ENCODE results near the gene SETD6.

Gene SETD6

DNA sequence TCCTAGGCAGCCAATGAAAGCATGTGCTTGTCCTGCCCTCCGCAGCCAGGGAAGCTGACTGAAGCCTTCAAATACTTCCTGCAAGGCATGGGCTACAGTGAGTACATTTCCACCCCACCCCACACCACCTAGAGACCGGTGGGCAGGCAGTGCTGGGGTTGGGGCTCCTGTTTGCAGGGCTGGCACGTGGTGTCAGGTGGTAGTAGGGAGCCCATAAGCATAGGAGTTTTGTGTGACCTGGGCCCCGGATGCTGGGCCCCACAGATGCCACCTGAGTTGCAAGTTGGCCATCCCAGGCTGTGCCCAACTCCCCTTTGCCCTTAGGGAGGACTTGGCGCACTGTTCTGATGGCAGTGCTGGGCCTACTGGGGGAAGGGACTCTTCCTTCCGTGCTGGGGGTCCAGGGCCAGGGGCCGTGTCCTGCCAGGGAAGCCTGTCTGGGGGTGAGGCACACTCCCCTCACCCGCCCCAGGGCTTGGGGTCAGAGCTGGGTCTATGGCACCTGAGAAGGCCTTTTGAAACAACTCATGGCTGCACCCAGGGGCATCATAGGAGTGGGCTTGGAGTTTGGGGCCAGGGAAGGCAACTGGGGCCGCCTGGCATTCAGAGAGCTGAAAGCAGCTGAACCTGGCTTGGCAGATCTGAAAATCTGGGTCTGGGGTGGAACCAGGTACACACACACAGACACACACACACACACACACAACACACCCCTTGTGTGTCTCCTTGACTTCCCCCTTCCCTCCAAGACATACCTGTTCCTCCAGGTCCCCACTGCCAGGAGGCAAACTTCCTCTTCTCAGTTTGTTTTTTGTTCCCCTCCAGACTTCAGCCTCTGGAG lies 5.8 kb upstream of the SETD6 start:
- DNase-seq, result no peak

DNA sequence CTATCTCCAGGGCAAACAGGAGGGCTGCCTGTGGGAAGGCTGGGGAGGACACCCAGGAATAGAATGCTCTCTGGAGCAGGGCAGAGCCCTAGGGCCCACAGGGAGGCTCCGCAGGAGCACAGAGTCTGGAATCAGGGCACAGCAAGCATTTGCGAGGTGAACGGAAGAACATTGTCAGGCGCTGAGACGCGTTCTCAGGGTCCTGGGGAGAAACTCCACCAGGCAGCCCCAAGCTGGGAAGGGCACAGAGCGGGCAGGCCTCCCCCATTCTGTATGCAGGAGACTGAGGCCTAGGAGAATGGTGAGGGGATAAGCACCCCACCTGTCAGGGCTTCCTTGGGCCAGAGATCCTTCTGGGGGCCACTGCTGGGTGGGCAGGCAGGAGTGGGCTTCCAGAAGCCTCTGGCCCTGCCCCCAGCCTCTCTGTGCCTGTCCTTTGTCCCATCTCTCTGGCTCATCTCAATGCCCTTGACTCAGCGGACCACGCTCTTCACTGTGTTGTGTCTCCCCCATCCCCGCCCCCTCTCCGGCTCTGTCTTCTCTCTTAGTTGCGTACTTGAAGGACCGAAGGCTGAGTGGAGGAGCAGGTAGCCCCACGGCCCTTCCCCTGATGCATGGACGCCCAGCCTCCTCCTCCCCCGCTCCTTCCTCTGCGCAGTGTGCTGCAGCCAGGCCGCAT lies 5.1 kb upstream of the SETD6 start:
- no peak for DNase-seq

DNA sequence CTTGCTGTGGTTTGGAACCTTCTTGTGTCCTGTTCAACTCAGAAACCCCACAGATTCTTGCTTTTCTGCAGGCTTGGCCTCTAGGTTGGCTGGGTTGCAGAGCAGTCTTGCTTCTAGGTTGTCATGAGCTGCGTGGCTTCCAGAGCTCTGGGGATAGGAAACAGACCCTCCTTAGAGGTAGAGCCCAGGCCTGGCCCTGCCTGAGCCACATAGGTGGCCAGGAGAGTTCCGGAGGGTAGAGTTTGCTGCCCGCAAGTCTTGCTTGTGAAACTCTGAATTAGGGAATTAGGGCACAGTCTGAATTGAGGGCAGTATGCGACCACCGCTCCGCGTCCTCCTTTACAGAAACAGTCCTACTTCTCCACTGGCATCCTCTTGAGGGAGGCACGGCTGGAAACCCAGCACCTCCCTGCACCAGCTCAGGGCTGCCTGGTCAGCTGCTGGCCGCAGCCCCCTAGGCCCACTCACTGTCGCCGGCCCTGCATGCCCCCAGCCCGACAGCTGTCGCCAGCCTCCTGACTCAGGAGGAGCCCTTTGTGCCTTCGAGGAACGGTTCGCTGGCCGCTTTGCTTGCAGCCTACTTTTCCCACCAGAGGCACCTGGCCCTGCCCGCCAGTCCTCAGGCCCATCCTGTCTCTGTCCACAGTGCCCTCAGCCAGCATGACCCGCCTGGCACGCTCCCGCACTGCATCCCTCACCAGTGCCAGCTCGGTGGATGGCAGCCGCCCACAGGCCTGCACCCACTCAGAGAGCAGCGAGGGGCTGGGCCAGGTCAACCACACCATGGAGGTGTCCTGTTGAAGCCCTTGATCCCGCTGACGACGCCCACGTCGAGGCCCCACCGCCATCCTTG lies 4.3 kb upstream of the SETD6 start:
- no peak for DNase-seq

DNA sequence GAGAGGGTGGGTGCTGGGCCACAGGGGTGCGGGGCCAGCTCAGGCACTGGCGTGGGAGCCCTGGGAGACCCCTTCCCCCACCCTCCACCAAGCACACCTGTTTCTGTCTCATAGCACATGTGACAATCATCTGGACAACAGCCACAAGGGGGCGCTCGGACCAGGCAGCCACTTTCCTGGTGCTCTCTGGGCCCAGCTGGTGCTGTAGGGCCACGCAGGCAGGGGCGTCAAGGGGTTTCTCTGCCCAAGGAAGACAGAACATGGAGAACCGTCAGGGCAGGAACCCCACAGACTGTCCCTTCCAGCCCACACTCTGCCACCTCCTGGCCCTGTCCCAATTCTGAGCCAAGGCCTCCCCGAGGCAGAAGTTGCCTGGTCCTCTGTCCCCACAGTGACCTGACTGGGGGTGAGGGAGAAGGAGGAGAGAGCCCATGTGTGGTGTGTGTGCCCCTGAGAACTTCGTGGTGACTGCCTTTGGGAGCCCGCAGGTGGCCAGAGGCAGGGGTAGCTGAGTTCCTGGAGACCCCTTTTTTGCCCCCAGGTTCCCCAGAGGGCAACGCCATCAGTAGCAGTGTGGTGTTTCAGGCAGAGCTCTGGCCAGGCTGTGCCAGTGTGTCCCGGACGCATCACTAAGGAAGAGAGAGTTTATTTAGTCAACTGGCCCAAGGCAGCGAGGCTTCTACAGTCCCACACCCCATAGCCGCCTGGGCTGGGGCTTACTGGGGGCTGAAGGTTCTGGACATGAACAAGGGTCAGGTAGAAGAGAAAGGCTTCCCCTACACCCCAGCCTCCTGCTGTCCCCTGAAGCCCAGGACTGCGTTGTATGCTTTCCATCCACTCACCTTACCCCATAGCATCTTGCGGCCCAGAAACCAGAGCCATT lies 3.1 kb upstream of the SETD6 start:
- DNase-seq, result peak; percentile 13 to 71 (median 29)

DNA sequence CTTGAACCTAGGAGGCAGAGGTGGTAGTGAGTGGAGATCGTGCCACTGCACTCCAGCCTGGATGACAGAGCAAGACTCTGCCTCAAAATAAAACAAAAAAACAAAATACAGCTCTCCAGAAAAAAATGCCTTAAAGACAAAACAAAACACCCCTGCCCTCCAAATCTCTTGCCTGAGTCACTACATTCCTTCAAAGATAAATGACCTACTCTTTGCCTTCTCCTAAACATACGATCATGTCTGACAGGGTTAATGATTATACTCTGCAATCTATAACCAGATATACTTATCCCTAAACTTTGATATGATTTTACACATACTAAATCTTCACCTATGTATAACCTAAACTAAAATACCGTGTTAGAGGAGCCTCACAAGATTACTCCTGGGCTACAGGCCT lies 1.4 kb upstream of the SETD6 start:
- DNase-seq, result no peak

DNA sequence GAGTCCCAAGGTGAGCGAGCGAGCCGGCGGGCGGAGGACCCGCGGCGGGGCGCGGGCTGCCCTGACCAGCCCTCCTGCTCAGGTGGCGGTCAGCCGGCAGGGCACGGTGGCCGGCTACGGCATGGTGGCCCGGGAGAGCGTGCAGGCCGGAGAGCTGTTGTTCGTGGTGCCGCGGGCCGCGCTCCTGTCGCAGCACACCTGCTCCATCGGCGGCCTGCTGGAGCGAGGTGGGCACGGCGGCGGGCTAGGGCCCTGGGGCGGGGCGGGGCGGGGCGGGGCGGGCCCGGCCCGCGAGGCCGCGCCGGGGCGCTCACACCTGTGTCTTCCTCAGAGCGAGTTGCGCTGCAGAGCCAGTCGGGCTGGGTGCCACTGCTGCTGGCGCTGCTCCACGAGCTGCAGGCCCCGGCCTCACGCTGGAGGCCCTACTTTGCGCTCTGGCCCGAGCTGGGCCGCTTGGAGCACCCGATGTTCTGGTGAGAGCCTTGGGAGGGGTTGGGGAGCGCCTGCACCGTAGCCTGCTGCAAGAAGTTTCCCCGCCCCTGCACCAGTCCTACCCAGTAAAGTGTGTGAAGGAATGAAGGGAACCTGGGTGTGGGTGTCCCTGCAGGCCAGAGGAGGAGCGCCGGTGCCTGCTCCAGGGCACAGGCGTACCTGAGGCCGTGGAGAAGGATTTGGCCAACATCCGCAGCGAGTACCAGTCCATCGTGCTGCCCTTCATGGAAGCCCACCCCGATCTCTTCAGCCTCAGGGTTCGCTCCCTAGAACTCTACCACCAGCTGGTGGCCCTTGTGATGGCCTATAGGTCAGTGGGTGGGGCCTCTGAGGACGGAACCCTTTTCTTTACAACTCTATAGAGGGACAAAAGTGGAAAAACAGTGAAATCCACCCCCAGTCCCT lies 802 bp downstream of the SETD6 start:
- DNase-seq, result peak in 1 of 3 experiments; percentile 1

DNA sequence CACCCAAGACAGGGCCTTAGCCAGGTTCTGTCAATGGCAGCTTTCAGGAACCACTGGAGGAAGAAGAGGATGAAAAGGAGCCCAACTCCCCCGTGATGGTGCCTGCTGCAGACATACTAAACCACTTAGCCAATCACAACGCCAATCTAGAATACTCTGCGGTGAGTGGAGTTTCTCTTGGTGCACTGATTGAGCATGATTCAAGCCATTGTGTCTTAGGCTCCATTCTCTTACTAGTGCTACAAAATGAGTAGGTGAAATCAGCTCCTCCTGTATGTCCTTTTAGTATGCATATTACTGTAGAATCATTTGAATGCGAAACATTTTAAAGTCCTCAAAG lies 1.4 kb downstream of the SETD6 start:
- no peak for DNase-seq

DNA sequence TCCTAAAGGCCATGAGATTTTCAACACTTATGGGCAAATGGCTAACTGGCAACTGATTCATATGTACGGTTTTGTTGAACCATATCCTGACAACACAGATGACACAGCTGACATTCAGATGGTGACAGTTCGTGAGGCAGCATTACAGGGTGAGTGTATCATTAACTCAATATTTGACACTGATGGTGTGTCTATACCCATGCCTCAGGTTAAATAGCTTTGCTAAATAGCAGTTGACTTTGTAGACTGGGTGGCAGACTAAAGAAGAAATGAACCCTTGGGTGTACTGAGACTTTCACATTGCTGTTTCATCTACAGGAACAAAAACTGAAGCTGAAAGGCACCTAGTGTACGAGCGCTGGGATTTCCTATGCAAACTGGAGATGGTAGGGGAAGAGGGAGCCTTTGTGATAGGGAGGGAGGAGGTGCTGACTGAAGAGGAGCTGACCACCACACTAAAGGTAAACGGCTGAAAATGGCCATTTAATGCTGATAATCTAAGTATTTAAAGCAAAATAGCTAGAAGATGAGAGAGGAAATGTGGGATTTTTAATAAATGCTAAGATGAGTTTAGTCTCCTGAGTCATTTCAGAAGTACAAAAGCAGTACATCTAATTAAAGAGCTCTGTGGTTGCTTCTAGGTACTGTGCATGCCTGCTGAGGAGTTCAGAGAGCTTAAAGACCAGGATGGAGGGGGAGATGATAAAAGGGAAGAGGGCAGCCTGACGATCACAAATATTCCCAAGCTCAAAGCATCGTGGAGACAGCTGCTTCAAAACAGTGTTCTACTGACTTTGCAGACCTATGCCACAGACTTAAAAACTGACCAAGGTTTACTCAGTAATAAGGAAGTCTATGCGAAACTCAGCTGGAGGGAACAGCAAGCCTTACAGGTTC lies 3.0 kb downstream of the SETD6 start:
- DNase-seq, result no peak

DNA sequence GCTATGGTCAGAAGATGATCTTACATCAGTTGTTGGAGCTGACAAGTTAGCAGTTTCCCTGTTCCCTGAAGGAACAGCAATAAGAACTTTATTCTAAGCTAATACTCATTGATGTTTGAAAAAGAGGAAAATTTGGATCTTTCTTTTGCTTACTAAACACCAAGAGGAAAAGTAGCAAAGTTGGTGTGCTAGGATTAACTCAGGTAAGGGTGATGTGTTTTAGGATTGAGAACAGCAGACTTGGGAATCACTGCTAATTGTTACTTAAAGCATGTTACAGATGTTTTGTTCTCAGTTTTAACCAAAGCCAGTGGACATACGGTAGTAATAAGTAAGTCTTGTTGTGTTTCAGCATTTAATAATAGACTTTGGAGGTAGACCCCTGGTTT lies 3.7 kb downstream of the SETD6 start:
- DNase-seq, result no peak

DNA sequence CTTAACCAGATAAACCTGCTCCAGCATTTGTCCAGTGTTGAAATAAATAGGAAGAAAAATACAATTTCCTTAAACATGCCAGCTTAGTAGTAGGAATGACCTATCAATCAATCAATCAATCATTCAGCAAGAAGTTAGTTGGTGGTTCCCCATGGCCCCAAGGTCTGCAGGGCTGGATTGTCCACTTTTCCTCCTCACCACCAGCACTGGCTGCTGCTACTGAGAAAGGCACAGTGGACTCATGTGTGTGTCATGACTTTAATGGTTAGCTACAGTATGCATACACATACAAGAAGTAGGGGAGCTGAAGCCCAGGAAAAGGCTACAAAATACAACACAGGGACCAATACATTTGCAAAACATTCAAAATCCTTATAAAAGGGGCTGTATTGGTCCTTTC lies 4.4 kb downstream of the SETD6 start:
- no peak for DNase-seq

DNA sequence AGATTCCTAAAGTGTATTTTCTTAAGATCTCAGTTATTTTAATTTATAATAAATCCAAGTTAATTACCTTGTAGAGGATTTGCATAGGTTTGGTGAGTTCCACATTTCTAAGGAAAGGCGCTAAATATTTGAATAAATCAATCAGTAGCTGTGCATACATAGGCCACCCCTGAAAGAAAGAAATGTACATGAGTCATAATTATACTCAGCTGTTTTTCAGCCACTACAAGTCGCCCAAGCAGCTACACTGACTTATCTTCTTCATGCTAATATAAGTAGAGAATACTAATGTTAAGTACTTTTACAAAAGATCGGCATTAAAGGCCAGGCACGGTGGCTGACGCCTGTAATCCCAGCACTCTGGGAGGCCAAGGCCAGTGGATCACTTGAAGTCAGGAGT lies 14.9 kb downstream of the SETD6 start:
- no peak for DNase-seq

DNA sequence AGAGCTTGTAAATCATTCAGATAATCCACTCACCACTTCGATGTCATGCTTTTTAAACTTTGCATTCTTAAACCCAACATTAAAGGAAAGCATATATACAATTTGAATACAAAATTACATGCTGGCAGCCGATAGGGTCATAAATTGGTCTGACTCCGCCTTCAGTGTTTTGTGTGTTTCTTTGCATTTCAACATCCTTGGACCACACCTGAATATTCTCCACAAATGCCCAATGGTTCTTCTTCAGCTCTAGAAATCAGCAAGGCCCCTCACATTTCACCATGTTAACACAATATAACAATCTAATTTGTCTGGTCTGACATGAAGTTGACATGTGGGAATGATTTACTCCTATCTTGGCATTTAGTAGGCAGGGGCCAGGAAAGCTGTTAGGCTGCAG lies 17.1 kb downstream of the SETD6 start:
- DNase-seq, result no peak

DNA sequence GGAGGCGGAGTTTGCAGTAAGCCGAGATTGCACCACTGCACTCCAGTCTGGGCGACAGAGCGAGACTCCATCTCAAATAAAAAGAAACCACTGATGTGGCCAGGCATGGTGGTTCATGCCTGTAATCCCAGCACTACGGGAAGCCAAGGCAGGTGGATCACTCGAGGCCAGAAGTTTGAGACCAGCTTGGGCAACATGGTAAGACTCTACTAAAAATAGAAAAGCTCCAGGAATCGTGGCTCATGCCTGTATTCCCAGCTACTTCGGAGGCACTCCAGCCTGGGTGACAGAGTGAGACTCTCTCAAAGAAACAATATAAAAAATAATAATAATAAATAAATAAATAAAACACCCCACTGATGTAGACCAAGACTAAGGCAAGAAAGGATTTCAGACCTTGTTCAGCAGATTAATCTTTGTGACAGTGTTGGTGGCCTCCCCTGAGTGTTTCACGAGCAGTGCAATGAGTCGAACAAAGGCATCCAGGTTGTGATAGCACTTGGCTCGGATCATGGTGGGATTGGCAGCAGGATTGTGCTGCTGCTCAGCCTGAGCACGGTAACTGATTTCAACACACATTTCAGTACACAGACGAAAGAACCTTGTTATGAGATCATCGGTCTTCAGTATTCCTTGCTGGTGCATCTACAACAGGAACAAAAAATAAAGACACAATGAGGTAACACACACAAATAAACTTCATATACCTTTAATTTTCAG lies 18.6 kb downstream of the SETD6 start:
- no peak for DNase-seq

DNA sequence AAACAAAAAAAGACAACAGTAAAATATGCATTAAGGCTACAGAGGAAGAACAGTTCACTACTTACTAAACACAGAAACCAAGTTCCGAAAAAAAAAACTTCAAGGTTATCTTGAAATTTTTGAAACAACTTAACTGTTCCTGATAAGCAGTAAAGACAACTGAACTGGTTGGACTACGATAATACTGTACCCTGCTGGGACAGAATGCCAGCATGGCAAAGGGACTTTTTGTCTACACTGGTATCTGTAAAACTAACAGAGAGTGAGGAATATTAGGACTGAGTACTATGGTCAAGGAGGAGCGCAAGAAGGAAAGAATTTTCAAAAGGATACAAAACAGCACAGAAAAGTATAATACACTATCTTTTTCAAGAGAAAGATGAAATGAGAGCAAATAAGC lies 19.8 kb downstream of the SETD6 start:
- no peak for DNase-seq

DNA sequence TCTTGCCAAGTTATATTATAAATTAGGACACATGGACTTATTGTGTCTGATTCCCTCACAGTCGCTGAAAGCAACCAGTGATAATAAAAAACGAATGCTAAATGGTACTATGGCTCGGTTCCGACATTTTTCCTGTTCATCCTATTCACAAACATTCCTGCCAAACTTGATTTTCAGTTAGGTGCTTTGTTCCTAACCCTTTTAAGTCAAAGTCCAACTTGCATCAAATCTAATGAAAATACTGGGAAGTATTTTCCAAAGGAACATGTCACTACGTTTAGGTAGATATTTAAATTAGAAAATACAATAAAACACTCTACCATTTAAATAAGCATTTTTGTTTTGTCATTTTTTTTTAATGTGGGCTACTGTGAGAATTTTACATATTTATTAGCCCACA lies 21.0 kb downstream of the SETD6 start:
- DNase-seq, result no peak

DNA sequence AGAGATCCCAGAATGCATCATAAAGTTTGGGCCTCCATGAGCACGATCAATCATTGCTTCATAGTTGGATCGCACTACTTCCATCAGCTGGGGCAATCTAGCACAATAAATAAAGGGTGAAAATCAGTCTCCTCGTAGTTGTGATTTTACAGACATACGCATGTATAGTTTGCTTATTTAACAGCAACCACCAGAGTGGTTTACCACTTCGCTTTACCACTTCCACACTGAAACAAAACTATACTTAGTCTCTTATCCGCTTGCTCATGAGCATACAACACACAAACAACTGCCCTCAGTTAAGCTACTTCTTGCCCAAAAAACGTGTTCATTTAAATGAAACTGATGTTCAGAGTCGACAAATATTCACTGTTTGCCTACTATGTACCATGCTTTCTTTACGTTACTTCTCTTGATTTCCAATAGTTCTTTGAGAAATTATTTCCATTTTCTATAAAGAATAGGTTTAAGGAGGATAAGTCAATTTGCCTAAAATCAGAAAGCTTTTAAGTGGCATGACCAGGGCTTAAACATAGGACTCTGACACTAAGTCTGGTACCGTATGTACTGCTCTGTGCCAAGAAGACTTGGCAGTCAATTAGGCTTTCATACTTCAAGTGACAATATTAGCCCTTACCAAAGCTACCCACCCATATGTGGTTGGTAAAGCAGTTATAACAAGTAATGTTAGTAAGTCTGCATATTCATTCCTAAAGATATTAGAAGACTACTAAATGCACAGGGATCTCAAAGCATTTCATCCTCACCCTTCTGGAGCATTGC lies 22.0 kb downstream of the SETD6 start:
- no peak for DNase-seq

DNA sequence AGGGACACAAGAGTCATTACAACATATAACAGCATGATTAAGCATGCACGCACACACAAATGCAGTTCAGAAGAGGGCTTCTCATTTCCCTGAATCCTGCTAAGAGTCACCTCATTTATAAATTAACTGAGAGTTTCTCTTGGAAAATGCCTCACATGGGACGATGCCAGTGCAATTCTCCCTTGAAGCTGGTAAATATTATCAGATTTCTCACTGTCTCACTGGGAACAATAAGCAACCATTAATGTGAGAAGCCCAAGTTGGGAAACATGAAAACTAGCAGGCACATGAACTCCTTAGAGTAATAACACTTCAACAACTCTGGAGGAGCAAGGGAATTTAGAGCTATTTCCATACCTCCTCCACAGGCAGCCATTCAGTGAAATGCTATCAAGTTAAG lies 26.4 kb downstream of the SETD6 start:
- DNase-seq, result no peak

DNA sequence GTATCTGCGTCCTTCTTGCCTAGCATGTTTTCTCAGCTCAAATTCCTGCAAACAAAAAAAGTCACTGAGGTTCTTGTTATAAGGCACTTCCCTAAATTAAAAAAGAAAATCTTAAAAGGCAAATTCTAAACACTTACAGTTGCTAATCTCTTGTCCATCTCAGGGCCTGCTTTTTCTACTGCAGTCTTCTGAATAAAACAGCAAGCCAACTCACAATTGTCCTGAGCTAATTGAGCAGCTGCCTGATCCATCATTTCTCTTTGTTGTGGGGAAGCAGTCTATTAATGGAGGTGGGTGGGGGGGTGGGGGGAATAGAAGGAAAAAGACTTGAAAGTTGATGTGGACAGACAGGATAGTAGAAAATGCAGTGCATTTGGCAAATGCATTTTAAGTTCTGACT lies 27.0 kb downstream of the SETD6 start:
- no peak for DNase-seq

DNA sequence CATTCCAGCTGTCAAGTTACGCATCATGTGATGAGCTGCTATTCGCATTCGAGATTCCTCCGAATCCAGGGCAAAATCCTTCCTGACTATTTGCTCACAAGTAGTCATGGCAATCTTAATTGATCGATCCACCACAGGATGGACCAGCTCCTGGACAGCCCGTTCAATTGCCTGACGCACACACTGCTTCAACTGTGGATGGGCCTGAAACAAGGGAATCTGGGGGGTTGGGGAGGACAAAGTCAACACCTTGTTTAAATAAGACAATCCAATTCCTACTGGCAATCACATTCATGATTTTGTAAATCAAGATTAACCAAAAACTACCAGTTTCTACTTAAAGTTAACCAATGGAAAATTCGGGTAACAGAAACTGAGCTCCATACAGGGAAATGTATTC lies 28.4 kb downstream of the SETD6 start:
- no peak for DNase-seq

Measured in NCI-H1417 (cell line).